ENCODE data around the gene RNU6-1.

RNU6-1 gene

DNA sequence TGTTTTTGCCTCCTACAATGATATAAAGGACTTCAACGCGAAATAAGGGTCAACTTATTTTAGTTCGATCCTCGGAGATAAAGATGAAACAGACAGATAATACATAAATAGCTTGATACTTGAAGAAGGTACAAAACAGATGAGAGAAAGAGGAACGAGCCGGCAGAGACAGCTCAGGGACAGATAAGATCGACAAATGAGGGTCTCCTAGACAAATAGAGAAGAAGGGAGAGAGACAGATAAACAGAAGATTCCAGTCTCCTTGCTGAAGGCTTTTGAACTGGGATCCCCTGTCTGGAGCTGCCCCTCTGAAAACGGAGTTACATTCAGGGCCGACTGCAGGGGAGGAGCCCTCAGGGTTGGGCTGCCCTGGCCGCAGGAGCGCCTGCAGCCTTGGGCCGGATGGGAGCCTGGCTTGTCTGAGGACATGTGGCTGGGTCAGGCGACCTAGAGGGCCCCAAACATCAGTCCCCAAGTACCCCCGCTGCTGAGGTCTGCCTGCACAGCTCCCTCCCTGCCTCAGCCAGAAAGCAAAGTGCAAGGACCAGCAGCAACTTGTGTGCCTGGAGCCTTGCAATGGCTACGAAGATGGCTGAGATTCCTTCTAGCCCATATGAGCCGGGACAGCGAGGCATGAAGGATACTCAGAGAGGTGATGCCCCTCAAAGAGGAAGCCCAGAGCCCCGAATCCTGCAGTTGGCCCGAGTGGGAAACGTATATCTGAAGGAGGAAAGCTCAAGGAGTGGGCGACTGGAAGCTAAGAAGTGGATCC, 15.5 kb downstream of the RNU6-1 start (continued):
- TF ChIP-seq, protein P1, sequence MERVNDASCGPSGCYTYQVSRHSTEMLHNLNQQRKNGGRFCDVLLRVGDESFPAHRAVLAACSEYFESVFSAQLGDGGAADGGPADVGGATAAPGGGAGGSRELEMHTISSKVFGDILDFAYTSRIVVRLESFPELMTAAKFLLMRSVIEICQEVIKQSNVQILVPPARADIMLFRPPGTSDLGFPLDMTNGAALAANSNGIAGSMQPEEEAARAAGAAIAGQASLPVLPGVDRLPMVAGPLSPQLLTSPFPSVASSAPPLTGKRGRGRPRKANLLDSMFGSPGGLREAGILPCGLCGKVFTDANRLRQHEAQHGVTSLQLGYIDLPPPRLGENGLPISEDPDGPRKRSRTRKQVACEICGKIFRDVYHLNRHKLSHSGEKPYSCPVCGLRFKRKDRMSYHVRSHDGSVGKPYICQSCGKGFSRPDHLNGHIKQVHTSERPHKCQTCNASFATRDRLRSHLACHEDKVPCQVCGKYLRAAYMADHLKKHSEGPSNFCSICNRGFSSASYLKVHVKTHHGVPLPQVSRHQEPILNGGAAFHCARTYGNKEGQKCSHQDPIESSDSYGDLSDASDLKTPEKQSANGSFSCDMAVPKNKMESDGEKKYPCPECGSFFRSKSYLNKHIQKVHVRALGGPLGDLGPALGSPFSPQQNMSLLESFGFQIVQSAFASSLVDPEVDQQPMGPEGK (CRISPR knock-in tag; IDR thresholded peaks at IDR 0.05; ENCODE audit: borderline replicate concordance): no peak
- no peak for TF ChIP-seq RARB (CRISPR knock-in tag; IDR thresholded peaks at IDR 0.05)
- no peak for TF ChIP-seq SNAI2 (CRISPR knock-in tag; IDR thresholded peaks at IDR 0.05)
- no peak for TF ChIP-seq GLIS3 (CRISPR knock-in tag; IDR thresholded peaks at IDR 0.05)
- TF ChIP-seq ISL1 (CRISPR knock-in tag; IDR thresholded peaks at IDR 0.05): no peak
- TF ChIP-seq ZNF70 (CRISPR knock-in tag; IDR thresholded peaks at IDR 0.05): no peak
- no peak for TF ChIP-seq ZC3H10 (CRISPR knock-in tag; IDR thresholded peaks at IDR 0.05)

DNA sequence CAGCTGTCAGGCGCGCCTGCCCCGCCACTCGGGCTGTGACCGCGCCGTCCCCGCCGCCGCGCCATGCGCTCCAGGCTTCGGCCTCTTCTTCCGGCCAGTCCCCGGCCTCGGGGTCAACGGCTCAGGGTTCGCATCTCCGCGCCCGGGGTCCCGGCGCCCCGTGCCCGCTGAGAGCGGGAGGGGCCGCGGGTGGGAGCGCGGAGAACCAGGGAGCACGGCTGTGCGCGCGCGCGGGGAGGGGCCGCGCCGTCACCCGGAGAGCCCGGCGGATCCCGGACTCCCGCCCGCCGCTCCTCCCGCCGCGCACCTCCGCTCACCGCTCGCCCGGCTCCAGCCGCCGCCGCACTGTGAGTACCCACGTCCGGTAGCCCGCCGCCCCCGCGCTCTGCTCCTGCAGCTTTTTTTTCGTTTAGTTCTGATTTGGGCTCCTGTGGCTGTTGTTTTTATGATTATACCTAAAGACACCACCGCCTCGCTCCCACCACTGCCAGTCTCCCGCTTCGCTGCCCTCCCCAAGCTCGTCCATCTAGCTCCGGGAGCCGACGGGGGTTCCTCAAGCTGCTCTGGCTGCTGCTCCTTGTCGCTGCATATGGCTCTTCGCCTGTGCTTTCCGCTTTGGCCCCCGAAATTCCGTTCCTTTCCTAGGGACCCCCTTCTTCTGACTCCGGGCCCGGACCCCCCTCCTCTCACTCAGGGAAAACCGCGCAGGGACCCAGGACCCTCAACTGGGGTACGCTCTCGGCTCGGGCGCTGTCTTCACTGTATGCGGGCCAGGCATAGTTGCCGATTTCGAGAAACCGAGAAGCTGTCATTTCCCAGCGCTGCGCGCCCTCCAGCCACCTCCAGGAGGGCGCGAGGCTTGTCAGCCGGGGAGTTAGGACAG, 16.3 kb downstream of the RNU6-1 start:
- TF ChIP-seq ZC3H10 (CRISPR knock-in tag; IDR thresholded peaks at IDR 0.05) (no peak), ZFP30 (CRISPR knock-in tag; IDR thresholded peaks at IDR 0.05) (no peak), TOX (CRISPR knock-in tag; IDR thresholded peaks at IDR 0.05; ENCODE audit: borderline replicate concordance) (no peak), ZNF565 (CRISPR knock-in tag; conservative IDR thresholded peaks at IDR 0.05; ENCODE audit: low read depth) (no peak), ZFP3 (CRISPR knock-in tag; IDR thresholded peaks at IDR 0.05) (no peak)
- TF ChIP-seq, protein P2, sequence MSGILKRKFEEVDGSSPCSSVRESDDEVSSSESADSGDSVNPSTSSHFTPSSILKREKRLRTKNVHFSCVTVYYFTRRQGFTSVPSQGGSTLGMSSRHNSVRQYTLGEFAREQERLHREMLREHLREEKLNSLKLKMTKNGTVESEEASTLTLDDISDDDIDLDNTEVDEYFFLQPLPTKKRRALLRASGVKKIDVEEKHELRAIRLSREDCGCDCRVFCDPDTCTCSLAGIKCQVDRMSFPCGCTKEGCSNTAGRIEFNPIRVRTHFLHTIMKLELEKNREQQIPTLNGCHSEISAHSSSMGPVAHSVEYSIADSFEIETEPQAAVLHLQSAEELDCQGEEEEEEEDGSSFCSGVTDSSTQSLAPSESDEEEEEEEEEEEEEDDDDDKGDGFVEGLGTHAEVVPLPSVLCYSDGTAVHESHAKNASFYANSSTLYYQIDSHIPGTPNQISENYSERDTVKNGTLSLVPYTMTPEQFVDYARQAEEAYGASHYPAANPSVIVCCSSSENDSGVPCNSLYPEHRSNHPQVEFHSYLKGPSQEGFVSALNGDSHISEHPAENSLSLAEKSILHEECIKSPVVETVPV (CRISPR knock-in tag; IDR thresholded peaks at IDR 0.05): no peak
- ATAC-seq: peak; percentile 69

DNA sequence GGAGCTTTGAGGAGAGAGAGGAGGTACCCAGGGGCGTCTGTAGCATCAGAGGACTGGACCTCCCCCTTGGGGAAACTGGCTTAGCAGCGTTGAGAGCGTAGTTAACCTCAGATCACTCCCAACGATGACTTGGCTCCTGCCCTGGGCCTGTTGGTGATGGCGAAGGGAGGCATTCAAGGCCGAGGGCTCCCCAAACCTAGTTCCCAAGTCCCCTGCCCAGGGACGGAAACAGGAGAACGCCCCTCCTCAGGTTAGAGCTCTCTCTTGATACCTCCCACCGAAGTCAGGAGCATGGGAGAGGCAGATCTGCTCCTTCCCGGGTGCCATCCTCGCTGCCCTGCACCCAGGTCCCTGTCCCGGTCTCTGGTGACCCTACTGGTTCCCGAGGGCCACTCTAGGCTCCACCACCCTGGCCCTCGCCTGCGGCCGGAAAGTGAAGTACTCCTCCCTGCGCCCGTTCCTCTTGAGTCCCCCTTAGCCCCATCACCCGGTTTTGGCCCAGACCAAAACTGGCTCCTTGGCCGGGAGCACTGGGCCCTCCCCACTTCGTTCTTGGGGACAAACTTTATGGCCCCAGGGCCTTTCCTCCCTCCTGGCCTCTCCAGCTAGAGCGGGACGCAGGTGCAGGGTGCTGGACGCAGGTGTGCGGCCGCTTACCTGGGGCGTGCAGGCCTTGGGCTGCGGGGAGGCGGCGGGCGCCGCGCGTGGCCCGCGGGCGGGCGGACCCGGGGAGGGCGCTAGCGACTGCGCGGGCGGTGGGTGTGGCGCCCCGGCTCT, 17.1 kb downstream of the RNU6-1 start:
- ATAC-seq: no peak
- TF ChIP-seq, protein P1 (CRISPR knock-in tag; IDR thresholded peaks at IDR 0.05; ENCODE audit: borderline replicate concordance): no peak
- no peak for TF ChIP-seq ESRRG (CRISPR knock-in tag; IDR thresholded peaks at IDR 0.05)
- no peak for TF ChIP-seq TCF4 (CRISPR knock-in tag; IDR thresholded peaks at IDR 0.05; ENCODE audit: borderline replicate concordance)
- TF ChIP-seq ISL1 (CRISPR knock-in tag; IDR thresholded peaks at IDR 0.05): no peak
- TF ChIP-seq TOX (CRISPR knock-in tag; IDR thresholded peaks at IDR 0.05; ENCODE audit: borderline replicate concordance): no peak
- no peak for TF ChIP-seq OSR1 (CRISPR knock-in tag; IDR thresholded peaks at IDR 0.05)
- TF ChIP-seq ZFP3 (CRISPR knock-in tag; IDR thresholded peaks at IDR 0.05): no peak
- no peak for TF ChIP-seq SNAI2 (CRISPR knock-in tag; IDR thresholded peaks at IDR 0.05)
- TF ChIP-seq CSDC2 (CRISPR knock-in tag; IDR thresholded peaks at IDR 0.05): no peak
- TF ChIP-seq ZNF70 (CRISPR knock-in tag; IDR thresholded peaks at IDR 0.05): no peak
- TF ChIP-seq RARB (CRISPR knock-in tag; IDR thresholded peaks at IDR 0.05): no peak
- TF ChIP-seq, protein P3, sequence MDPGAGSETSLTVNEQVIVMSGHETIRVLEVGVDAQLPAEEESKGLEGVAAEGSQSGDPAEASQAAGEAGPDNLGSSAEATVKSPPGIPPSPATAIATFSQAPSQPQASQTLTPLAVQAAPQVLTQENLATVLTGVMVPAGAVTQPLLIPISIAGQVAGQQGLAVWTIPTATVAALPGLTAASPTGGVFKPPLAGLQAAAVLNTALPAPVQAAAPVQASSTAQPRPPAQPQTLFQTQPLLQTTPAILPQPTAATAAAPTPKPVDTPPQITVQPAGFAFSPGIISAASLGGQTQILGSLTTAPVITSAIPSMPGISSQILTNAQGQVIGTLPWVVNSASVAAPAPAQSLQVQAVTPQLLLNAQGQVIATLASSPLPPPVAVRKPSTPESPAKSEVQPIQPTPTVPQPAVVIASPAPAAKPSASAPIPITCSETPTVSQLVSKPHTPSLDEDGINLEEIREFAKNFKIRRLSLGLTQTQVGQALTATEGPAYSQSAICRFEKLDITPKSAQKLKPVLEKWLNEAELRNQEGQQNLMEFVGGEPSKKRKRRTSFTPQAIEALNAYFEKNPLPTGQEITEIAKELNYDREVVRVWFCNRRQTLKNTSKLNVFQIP (CRISPR knock-in tag; IDR thresholded peaks at IDR 0.05; ENCODE audit: borderline replicate concordance, low read depth): no peak
- no peak for TF ChIP-seq ZNF565 (CRISPR knock-in tag; conservative IDR thresholded peaks at IDR 0.05; ENCODE audit: low read depth)
- TF ChIP-seq GLIS3 (CRISPR knock-in tag; IDR thresholded peaks at IDR 0.05): no peak
- no peak for TF ChIP-seq BACH2 (CRISPR knock-in tag; IDR thresholded peaks at IDR 0.05; ENCODE audit: borderline replicate concordance)
- TF ChIP-seq, protein P4, sequence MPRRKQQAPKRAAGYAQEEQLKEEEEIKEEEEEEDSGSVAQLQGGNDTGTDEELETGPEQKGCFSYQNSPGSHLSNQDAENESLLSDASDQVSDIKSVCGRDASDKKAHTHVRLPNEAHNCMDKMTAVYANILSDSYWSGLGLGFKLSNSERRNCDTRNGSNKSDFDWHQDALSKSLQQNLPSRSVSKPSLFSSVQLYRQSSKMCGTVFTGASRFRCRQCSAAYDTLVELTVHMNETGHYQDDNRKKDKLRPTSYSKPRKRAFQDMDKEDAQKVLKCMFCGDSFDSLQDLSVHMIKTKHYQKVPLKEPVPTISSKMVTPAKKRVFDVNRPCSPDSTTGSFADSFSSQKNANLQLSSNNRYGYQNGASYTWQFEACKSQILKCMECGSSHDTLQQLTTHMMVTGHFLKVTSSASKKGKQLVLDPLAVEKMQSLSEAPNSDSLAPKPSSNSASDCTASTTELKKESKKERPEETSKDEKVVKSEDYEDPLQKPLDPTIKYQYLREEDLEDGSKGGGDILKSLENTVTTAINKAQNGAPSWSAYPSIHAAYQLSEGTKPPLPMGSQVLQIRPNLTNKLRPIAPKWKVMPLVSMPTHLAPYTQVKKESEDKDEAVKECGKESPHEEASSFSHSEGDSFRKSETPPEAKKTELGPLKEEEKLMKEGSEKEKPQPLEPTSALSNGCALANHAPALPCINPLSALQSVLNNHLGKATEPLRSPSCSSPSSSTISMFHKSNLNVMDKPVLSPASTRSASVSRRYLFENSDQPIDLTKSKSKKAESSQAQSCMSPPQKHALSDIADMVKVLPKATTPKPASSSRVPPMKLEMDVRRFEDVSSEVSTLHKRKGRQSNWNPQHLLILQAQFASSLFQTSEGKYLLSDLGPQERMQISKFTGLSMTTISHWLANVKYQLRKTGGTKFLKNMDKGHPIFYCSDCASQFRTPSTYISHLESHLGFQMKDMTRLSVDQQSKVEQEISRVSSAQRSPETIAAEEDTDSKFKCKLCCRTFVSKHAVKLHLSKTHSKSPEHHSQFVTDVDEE (CRISPR knock-in tag; IDR thresholded peaks at IDR 0.05): no peak
- no peak for TF ChIP-seq ARNTL (CRISPR knock-in tag; IDR thresholded peaks at IDR 0.05; ENCODE audit: borderline replicate concordance, low read depth)
- no peak for TF ChIP-seq PPARA (CRISPR knock-in tag; IDR thresholded peaks at IDR 0.05; ENCODE audit: borderline replicate concordance)
- TF ChIP-seq ZC3H10 (CRISPR knock-in tag; IDR thresholded peaks at IDR 0.05): no peak
- TF ChIP-seq, protein P5, sequence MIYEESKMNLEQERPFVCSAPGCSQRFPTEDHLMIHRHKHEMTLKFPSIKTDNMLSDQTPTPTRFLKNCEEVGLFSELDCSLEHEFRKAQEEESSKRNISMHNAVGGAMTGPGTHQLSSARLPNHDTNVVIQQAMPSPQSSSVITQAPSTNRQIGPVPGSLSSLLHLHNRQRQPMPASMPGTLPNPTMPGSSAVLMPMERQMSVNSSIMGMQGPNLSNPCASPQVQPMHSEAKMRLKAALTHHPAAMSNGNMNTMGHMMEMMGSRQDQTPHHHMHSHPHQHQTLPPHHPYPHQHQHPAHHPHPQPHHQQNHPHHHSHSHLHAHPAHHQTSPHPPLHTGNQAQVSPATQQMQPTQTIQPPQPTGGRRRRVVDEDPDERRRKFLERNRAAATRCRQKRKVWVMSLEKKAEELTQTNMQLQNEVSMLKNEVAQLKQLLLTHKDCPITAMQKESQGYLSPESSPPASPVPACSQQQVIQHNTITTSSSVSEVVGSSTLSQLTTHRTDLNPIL (CRISPR knock-in tag; IDR thresholded peaks at IDR 0.05; ENCODE audit: low read depth): no peak
